Measurements from ENCODE around the gene APBA3.

The APBA3 gene

DNA sequence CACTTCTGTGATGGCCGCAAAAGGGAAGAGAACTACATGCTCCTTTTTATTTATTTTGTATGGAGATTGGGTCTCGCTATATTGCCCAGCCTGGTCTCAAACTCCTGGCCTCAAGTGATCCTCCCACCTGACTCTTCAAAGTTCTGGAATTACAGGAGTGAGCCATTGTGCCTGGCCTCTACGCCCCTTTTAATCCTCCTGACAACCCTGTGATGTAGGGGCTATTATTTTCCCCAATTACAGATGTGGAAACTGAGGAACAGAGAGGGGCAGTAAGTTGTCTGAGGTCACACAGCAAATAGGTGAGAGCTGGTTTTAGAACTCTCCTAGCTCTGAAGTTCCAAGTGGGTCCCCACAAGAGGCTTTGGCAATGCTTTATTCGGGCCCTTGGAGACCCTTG lies 41.6 kb downstream of the APBA3 start:
- no peak for DNase-seq

- no peak for DNase-seq
These were observed 45.3 kb downstream of the APBA3 start for GRCh38 chr19:3716147-3716668.

- DNase-seq, result no peak
These were observed 48.6 kb downstream of the APBA3 start for GRCh38 chr19:3712663-3713611.

DNA sequence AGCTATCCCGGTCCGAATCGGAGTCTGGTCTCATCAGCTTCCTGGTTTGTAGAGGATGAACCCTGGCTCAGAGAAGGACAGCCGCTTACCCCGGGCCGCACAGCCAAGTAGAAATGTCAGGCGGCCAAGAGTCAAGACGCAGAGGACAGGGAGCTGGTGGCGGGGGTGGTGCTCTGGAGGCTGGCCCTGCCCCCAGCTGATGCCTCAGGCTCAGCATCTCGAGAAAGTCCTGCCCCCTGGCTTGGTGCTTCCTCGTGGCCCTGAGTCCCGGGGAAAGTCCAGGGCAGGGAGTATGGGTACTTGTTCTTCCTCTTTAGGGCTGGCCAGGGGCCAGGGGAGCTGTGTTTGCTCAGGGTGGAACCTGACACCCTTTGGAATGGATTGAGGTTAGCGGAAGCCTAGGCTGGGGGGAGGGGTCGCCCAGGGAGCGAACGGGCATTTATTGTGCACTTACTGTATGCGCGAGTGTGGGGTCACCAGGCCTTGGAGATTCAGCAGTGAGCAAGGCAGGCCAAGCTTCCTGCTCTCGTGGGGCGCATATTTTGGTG lies 51.2 kb downstream of the APBA3 start:
- DNase-seq, result peak; percentile 45

DNA sequence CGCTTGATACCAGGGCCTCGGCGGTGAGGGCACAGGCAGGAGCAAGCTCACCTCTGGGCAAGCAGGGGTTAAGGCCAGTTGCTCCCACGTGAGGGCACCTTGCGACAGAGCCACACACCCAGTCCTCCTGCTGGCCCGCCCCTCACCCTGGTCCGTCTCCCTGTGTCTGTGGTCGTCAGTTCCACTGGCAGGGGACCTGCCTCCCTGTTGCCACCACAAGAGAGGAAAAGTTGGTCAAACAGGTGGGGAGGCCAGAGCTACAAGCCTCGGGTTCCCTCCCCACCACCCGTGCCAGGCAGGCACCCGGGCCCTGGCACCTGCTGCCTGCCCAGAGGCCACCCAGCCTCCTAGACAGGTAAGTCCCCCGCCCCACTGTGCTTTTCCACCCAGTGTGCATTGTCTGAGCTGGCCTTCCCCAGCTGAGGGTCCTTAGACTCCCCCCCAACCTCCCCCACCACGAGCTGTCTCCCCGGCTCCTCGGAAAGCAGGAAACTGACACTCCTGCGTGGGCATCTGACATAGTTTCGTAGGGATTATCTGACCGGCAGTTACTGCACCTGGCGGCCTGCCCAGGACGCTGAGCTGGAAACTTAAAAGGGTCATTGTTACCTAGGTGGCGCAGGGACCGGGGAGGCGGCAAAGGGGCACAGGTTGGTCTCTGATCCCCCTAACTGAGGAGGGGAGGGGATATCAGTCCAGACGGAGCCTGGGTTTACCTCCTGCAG lies 53.1 kb downstream of the APBA3 start, which contains the start of gene TJP3:
Gene TJP3, plus strand, starts transcription at position 178 of the 725 bp plus-strand sequence. CDS start 20,049 bp downstream, outside the sequence.
- no peak for DNase-seq

- DNase-seq, result no peak
These were observed 53.7 kb downstream of the APBA3 start for GRCh38 chr19:3707868-3708206.

DNA sequence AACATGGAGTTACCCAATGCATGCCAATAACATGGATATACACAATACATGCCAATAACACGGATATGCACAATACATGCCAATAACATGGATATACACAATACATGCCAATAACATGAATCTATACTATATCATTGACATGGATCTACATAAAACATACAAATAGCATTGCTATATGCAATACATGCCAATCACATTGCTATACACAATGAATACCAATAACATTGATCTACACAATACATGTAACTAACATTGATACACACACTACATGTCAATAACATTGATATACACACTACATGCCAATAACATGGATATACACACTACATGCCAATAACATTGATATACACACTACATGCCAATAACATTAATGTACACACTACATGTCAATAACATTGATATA lies 60.3 kb downstream of the APBA3 start:
- DNase-seq, result no peak
